Suprapubic skin (tissue), 4 donors: Measurements from ENCODE around the gene AK4. TPM values are rescaled to one million over a fixed set of nuclear protein-coding genes. Genes with fewer than 3 reads are reported as not detected.
"Not testable (repeated sequence)": the region's sequence is repeated elsewhere in the genome, so short reads cannot be mapped to it uniquely, and the experiment has no call there.

Experiments
- DNase-seq, 2 donors: peaks; one replicate each; pipeline ENCODE4 v3.0.0-alpha.2; 2019; ENCODE audit warnings: low spot score in 2 of 2
- H3K27ac ChIP-seq: fragments of 200-600 bp; sonication (generic); one replicate; pipeline ENCODE4 v1.5.1; 2019
- H3K27me3 ChIP-seq: fragments of 200-600 bp; sonication (generic); one replicate; pipeline ENCODE4 v1.5.1; 2019
- H3K36me3 ChIP-seq: fragments of 200-600 bp; sonication (generic); one replicate; pipeline ENCODE4 v1.5.1; 2019
- H3K4me1 ChIP-seq: fragments of 200-600 bp; sonication (generic); one replicate; pipeline ENCODE4 v1.5.1; 2019
- H3K4me3 ChIP-seq: fragments of 200-600 bp; sonication (generic); one replicate; pipeline ENCODE4 v1.5.1; 2019; ENCODE audit warnings: mild to moderate bottlenecking
- H3K9me3 ChIP-seq: fragments of 200-600 bp; sonication (generic); one replicate; pipeline ENCODE4 v1.5.1; 2019
- EP300 ChIP-seq: sonication (generic); formaldehyde crosslinking; IDR thresholded peaks from one replicate; pipeline ENCODE4 v1.6.1; 2017; ENCODE audit warnings: antibody characterized with exemption
- POLR2A ChIP-seq, 2 donors: fragments of 450-650 bp; IDR thresholded peaks; one replicate each; pipeline ENCODE4 v1.6.1; 2017; ENCODE audit warnings: antibody characterized with exemption in 2 of 2, mild to moderate bottlenecking in 2 of 2, moderate library complexity in 2 of 2
- POLR2AphosphoS5 ChIP-seq, 3 donors: sonication (generic); formaldehyde crosslinking; IDR thresholded peaks; one replicate each; pipeline ENCODE4 v1.6.1; 2017; ENCODE audit warnings: antibody characterized with exemption in 3 of 3
- WGBS: methylation state at CpG from one replicate; pipeline ENCODE4 v1.1.5; 2018; 5-methylcytosine and 5-hydroxymethylcytosine counted together
- total RNA-seq, 4 donors: library from RNA; depleted of rRNA; stranded (reverse); fragments of >200 nt; gene quantifications; one replicate each; pipeline ENCODE4 v1.1.0, GENCODE V29; 2016
- TF ChIP-seq, protein P1 (sequence below), 2 donors: fragments of 200-600 bp in 1 of 2; fragments of 450-650 bp in 1 of 2; sonication (generic) in 1 of 2; IDR thresholded peaks; one replicate each; pipeline ENCODE4 v1.5.1; 2016 to 2019; ENCODE audit warnings: antibody characterized with exemption in 2 of 2, mild to moderate bottlenecking in 1 of 2, moderate library complexity in 1 of 2

The AK4 gene
- total RNA-seq, 4 donors from 2014 or later, result 35.7 to 62.5 (median 54.8) TPM

DNA sequence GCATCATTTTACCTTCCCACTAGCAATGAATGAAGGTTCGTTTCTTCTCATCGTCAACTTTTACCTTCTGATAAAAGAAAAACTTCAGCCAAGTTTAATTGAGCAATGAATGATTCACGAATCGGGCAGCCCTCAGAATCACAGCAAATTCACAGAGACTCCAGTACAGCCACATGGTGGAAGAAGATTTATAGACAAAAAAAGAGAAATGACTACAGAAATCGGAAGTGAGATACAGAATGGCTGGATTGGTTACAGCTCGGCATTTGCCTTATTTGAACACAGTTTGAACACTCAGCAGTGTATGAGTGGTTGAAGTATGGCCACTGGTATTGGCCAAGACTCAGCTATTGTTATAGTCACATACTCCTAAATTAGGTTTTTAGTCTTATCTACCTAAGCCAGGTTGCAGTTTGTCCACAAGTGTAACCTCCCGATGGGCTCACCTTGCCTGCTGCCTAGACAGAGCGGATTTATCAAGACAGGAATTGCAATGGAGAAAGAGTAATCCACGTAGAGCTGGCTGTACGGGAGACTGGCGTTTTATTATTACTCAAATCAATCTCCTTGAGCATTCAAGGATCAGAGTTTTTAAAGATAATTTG is 15.3 kb downstream of the AK4 start:
- no peak overlapping the region for H3K4me3 ChIP-seq
- TF ChIP-seq EP300 (no peak), POLR2A (IDR thresholded peaks at IDR 0.05) (no peak), POLR2AphosphoS5 (IDR thresholded peaks at IDR 0.05) (no peak)
- TF ChIP-seq, protein P1, sequence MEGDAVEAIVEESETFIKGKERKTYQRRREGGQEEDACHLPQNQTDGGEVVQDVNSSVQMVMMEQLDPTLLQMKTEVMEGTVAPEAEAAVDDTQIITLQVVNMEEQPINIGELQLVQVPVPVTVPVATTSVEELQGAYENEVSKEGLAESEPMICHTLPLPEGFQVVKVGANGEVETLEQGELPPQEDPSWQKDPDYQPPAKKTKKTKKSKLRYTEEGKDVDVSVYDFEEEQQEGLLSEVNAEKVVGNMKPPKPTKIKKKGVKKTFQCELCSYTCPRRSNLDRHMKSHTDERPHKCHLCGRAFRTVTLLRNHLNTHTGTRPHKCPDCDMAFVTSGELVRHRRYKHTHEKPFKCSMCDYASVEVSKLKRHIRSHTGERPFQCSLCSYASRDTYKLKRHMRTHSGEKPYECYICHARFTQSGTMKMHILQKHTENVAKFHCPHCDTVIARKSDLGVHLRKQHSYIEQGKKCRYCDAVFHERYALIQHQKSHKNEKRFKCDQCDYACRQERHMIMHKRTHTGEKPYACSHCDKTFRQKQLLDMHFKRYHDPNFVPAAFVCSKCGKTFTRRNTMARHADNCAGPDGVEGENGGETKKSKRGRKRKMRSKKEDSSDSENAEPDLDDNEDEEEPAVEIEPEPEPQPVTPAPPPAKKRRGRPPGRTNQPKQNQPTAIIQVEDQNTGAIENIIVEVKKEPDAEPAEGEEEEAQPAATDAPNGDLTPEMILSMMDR (IDR thresholded peaks at IDR 0.05), result no peak
- H3K27ac ChIP-seq, result no peak overlapping the region
- H3K9me3 ChIP-seq, result no peaks in the 10 kb centered on the region
- 78% methylated on average over 11 of the region's 11 CpGs for WGBS
- H3K27me3 ChIP-seq, result no peaks in the 10 kb centered on the region
- H3K36me3 ChIP-seq, result no peaks in the 10 kb centered on the region
- peaks cover 31% of the 10 kb centered on the region for H3K4me1 ChIP-seq
- DNase-seq, result no peak

DNA sequence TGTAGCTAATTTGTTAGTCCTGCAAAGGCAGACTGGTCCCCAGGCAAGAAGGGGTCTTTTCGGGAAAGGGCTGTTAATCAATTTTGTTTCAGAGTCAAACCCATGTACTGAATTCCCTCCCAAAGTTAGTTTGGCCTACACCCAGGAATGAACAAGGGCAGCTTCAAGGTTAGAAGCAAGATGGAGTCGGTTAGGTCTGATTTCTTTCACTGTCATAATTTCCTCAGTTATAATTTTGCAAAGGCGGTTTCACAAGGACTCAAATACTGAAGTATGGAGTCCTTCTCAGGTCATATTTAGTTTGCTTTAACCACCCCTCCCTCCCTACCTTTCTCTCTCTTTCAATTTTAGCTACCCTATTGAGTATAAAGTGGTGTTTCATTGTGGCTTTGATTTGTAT is 16.1 kb downstream of the AK4 start:
- not testable (repeated sequence) for H3K27me3 ChIP-seq, H3K36me3 ChIP-seq, H3K27ac ChIP-seq, DNase-seq, H3K9me3 ChIP-seq, H3K4me3 ChIP-seq
- 77% methylated on average over 3 of the region's 3 CpGs for WGBS
- H3K4me1 ChIP-seq, result peaks cover 31% of the 10 kb centered on the region

DNA sequence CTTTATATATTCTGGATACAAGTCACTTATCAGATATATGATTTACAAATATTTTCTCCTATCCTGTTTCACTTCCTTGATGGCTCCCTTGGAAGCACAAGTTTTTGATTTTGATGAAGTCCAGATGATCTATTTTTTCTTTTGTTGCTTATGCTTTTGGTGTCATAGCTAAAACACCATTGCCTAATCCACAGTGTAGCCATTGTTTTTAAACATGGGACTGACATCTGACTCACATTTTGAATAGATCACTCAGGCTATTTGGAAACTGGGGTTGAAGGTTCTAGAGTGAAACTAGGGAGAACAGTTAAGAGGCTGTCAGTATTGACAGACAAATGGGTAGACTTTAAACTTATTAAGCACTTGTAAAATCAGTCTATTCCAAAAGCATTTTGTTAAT is 16.6 kb downstream of the AK4 start:
- Histone ChIP-seq H3K27me3 (no peaks in the 10 kb centered on the region), H3K4me1 (peaks cover 33% of the 10 kb centered on the region), H3K4me3 (no peak overlapping the region), H3K36me3 (no peaks in the 10 kb centered on the region), H3K9me3 (no peaks in the 10 kb centered on the region), H3K27ac (no peak overlapping the region)
- no peak for DNase-seq
- TF ChIP-seq POLR2A (IDR thresholded peaks at IDR 0.05) (no peak), EP300 (no peak), POLR2AphosphoS5 (IDR thresholded peaks at IDR 0.05) (no peak)
- TF ChIP-seq, protein P1 (IDR thresholded peaks at IDR 0.05), result no peak

DNA sequence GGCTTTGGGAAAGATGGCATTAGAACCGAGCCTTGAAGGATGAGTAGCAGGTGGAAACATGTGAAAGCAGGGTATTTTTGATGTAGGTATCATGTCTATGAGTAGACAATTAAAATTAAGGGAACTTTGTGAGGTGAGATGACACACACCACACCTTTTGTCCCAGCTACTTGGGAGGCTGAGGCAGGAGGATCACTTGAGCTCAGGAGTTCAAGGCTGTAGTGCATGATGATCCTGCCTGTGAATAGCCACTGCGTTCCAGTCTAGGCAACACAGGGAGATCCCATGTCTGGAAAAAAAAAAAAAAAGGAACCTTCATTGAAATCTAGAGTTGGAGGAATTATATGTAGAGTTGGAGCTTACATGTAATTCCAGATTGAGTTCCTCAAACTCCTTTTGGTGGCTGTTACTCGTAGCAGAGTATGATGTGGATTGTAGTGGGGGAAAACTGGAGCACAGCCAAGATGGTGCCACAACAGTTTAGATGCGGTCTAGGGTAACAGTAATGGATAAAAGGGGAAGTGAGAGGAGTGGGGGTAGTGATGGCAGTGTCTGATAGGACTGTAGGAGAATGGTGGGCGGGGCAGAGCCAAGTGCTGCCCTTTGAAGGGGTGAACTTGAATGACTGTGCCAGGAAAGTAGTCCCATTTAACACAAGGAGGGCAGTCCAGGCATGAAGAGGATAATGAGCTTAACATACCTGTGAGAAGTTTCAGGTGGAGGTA is 17.4 kb downstream of the AK4 start:
- H3K27me3 ChIP-seq, result no peaks in the 10 kb centered on the region
- peaks cover 41% of the 10 kb centered on the region for H3K4me1 ChIP-seq
- H3K4me3 ChIP-seq, result no peak overlapping the region
- peak in 1 of 2 donors; percentile 66 for DNase-seq
- TF ChIP-seq EP300, result no peak
- no peak for TF ChIP-seq POLR2A (IDR thresholded peaks at IDR 0.05)
- TF ChIP-seq POLR2AphosphoS5 (IDR thresholded peaks at IDR 0.05), result no peak
- TF ChIP-seq, protein P1 (IDR thresholded peaks at IDR 0.05), result no peak
- H3K9me3 ChIP-seq, result no peaks in the 10 kb centered on the region
- WGBS, result 84% methylated on average over 5 of the region's 5 CpGs
- H3K36me3 ChIP-seq, result no peaks in the 10 kb centered on the region
- H3K27ac ChIP-seq, result no peak overlapping the region

DNA sequence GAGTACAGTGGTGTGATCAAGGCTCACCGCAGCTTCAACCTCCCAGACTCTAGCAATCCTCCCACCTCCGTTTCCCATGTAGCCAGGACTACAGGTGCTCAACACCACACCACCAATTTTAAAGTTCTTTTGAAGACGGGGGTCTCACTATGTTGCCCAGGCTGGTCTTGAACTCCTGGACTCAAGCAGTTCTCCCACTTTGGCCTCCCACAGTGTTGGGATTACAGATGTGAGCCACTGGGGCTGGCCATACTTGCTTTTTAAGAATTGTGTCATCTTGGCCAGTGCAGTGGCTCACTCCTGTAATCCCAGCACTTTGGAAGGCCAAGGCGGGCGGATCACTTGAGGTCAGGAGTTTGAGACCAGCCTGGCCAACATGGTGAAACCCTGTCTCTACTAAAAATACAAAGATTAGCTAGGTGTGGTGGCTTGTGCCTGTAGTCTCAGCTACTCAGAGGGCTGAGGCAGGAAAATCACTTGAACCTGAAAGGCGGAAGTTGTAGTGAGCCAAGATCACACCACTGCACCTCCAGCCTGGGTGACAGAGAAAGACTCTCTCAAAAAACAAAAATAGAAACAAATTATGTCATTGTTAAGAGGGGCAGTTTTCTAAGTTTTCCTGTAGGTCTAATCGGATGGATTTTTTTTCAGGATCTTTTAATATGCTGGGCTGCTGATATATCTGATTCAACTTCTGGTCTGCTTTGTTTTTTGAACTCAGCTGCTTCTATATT is 18.7 kb downstream of the AK4 start:
- Histone ChIP-seq H3K4me1 (peaks cover 41% of the 10 kb centered on the region), H3K27ac (no peak overlapping the region), H3K4me3 (no peak overlapping the region), H3K9me3 (no peaks in the 10 kb centered on the region), H3K36me3 (no peaks in the 10 kb centered on the region), H3K27me3 (no peaks in the 10 kb centered on the region)
- DNase-seq, result no peak
- 85% methylated on average over 7 of the region's 7 CpGs for WGBS
- no peak for TF ChIP-seq EP300
- no peak for TF ChIP-seq POLR2A (IDR thresholded peaks at IDR 0.05)
- TF ChIP-seq, protein P1 (IDR thresholded peaks at IDR 0.05), result no peak
- no peak for TF ChIP-seq POLR2AphosphoS5 (IDR thresholded peaks at IDR 0.05)
